HEK293 (cell line): ENCODE data around the gene IGDCC3.

Source experiments
- CTCF ChIA-PET: fragments of 350-600 bp; formaldehyde crosslinking; extraction: SDS; loops from one replicate; lab custom pipeline; 2021; ENCODE audit warnings: antibody characterized with exemption; lab: Yijun Ruan, JAX
- POLR2A ChIA-PET: fragments of 300-600 bp; formaldehyde crosslinking; extraction: SDS; loops from one replicate; lab custom pipeline; 2020; ENCODE audit warnings: antibody characterized with exemption, inconsistent platforms; lab: Yijun Ruan, JAX
- H3K27ac ChIP-seq: fragments of 200-500 bp; sonication (Bioruptor generic); 2 replicates; pipeline ENCODE4 v1.5.1; 2014; ENCODE audit warnings: low read depth, low read length, control low read depth, inconsistent platforms; ENCODE audit errors: extremely low read depth
- H3K36me3 ChIP-seq, 2 experiments: fragments of 200-500 bp in 1 of 2; sonication (Bioruptor generic) in 1 of 2; 1 replicate in 1 of 2; 2 replicates in 1 of 2; pipeline ENCODE4 v1.5.1; 2014 to 2017; ENCODE audit warnings: inconsistent platforms in 2 of 2, low read length in 2 of 2; ENCODE audit not compliant: control insufficient read depth in 2 of 2, insufficient read depth in 1 of 2
- H3K4me1 ChIP-seq: fragments of 200-500 bp; sonication (Bioruptor generic); 2 replicates; pipeline ENCODE4 v1.5.1; 2014; ENCODE audit warnings: mild to moderate bottlenecking, low read length, inconsistent platforms; ENCODE audit not compliant: control insufficient read depth, insufficient read depth
- H3K4me3 ChIP-seq: 2 replicates; pipeline ENCODE4 v1.5.1; 2011; ENCODE audit warnings: low read depth, mild to moderate bottlenecking, control low read depth, low read length, moderate library complexity
- H3K9me3 ChIP-seq: fragments of 200-500 bp; sonication (Bioruptor generic); 2 replicates; pipeline ENCODE4 v1.5.1; 2014; ENCODE audit warnings: low read depth, low read length, inconsistent platforms; ENCODE audit not compliant: control insufficient read depth, insufficient read depth
- ELK4 ChIP-seq: IDR thresholded peaks from 2 replicates; pipeline ENCODE4 v1.6.1; 2011; ENCODE audit warnings: mild to moderate bottlenecking, low read depth, low read length, borderline replicate concordance
- GLIS1 ChIP-seq: fragments of 450-650 bp; formaldehyde crosslinking; IDR thresholded peaks from 2 replicates; pipeline ENCODE4 v1.5.1; 2016; ENCODE audit warnings: missing biosample characterization, missing genetic modification characterization
- KLF8 ChIP-seq: fragments of 450-650 bp; formaldehyde crosslinking; IDR thresholded peaks from 2 replicates; pipeline ENCODE4 v1.5.1; 2016; ENCODE audit warnings: missing biosample characterization, missing genetic modification characterization
- YY1 ChIP-seq: fragments of 450-650 bp; formaldehyde crosslinking; IDR thresholded peaks from 2 replicates; pipeline ENCODE4 v1.5.1; 2018; ENCODE audit warnings: missing biosample characterization, missing genetic modification characterization
- ZBTB17 ChIP-seq: fragments of 450-650 bp; formaldehyde crosslinking; IDR thresholded peaks from 2 replicates; pipeline ENCODE4 v1.5.1; 2016; ENCODE audit warnings: missing biosample characterization, missing genetic modification characterization
- ZBTB49 ChIP-seq: fragments of 450-650 bp; formaldehyde crosslinking; IDR thresholded peaks from 2 replicates; pipeline ENCODE4 v1.5.1; 2016; ENCODE audit warnings: missing biosample characterization, missing genetic modification characterization, low read depth
- ZFP69B ChIP-seq: fragments of 450-650 bp; formaldehyde crosslinking; IDR thresholded peaks from 2 replicates; pipeline ENCODE4 v1.5.1; 2016; ENCODE audit warnings: missing biosample characterization, missing genetic modification characterization
- ZIC2 ChIP-seq: fragments of 450-650 bp; formaldehyde crosslinking; IDR thresholded peaks from 2 replicates; pipeline ENCODE4 v1.5.1; 2016; ENCODE audit warnings: missing biosample characterization, missing genetic modification characterization
- ZNF112 ChIP-seq: fragments of 450-650 bp; formaldehyde crosslinking; IDR thresholded peaks from 2 replicates; pipeline ENCODE4 v1.5.0; 2017; ENCODE audit warnings: missing biosample characterization, missing genetic modification characterization
- ZNF114 ChIP-seq: fragments of 450-650 bp; formaldehyde crosslinking; IDR thresholded peaks from 2 replicates; pipeline ENCODE4 v1.5.0; 2017; ENCODE audit warnings: missing biosample characterization, missing genetic modification characterization
- ZNF19 ChIP-seq: fragments of 450-650 bp; formaldehyde crosslinking; IDR thresholded peaks from 2 replicates; pipeline ENCODE4; 2016; ENCODE audit warnings: missing biosample characterization, missing genetic modification characterization, low read depth
- ZNF239 ChIP-seq: fragments of 450-650 bp; formaldehyde crosslinking; IDR thresholded peaks from 2 replicates; pipeline ENCODE4 v1.5.1; 2016; ENCODE audit warnings: missing biosample characterization, missing genetic modification characterization
- ZNF302 ChIP-seq: fragments of 450-650 bp; formaldehyde crosslinking; IDR thresholded peaks from 2 replicates; pipeline ENCODE4 v1.5.1; 2016; ENCODE audit warnings: missing biosample characterization, missing genetic modification characterization, low read depth
- ZNF311 ChIP-seq: fragments of 450-650 bp; formaldehyde crosslinking; IDR thresholded peaks from 2 replicates; pipeline ENCODE4 v1.5.1; 2017; ENCODE audit warnings: missing biosample characterization, missing genetic modification characterization, borderline replicate concordance
- ZNF426 ChIP-seq: fragments of 450-650 bp; formaldehyde crosslinking; IDR thresholded peaks from 2 replicates; pipeline ENCODE4 v1.5.1; 2017; ENCODE audit warnings: missing biosample characterization, missing genetic modification characterization, mild to moderate bottlenecking, inconsistent platforms, moderate library complexity
- ZNF488 ChIP-seq: fragments of 450-650 bp; formaldehyde crosslinking; IDR thresholded peaks from 2 replicates; pipeline ENCODE4 v1.5.1; 2016; ENCODE audit warnings: missing biosample characterization, missing genetic modification characterization
- ZNF514 ChIP-seq: fragments of 450-650 bp; formaldehyde crosslinking; IDR thresholded peaks from 2 replicates; pipeline ENCODE4 v1.5.1; 2016; ENCODE audit warnings: missing biosample characterization, missing genetic modification characterization
- ZNF596 ChIP-seq: fragments of 450-650 bp; IDR thresholded peaks from 2 replicates; pipeline ENCODE4 v1.5.0; 2018; ENCODE audit warnings: missing biosample characterization, mild to moderate bottlenecking, missing genetic modification characterization, moderate library complexity
- ZNF600 ChIP-seq: fragments of 450-650 bp; formaldehyde crosslinking; IDR thresholded peaks from 2 replicates; pipeline ENCODE4 v1.5.1; 2016; ENCODE audit warnings: missing biosample characterization, missing genetic modification characterization
- ZNF624 ChIP-seq: fragments of 450-650 bp; formaldehyde crosslinking; IDR thresholded peaks from 2 replicates; pipeline ENCODE4 v1.5.1; 2017; ENCODE audit warnings: missing biosample characterization, missing genetic modification characterization
- ZNF660 ChIP-seq: fragments of 450-650 bp; IDR thresholded peaks from 2 replicates; pipeline ENCODE4 v1.5.1; 2018; ENCODE audit warnings: missing biosample characterization, mild to moderate bottlenecking, missing genetic modification characterization
- ZNF664 ChIP-seq: fragments of 450-650 bp; formaldehyde crosslinking; IDR thresholded peaks from 2 replicates; pipeline ENCODE4 v1.5.1; 2016; ENCODE audit warnings: missing biosample characterization, missing genetic modification characterization
- ZNF692 ChIP-seq: fragments of 450-650 bp; formaldehyde crosslinking; IDR thresholded peaks from 2 replicates; pipeline ENCODE4 v1.5.1; 2016; ENCODE audit warnings: missing biosample characterization, missing genetic modification characterization
- ZNF747 ChIP-seq: fragments of 450-650 bp; formaldehyde crosslinking; IDR thresholded peaks from 2 replicates; pipeline ENCODE4 v1.5.1; 2016; ENCODE audit warnings: missing biosample characterization, missing genetic modification characterization
- ZNF843 ChIP-seq: fragments of 450-650 bp; formaldehyde crosslinking; IDR thresholded peaks from 2 replicates; pipeline ENCODE4 v1.5.1; 2016; ENCODE audit warnings: missing biosample characterization, missing genetic modification characterization
- TF ChIP-seq, protein P1 (sequence below): fragments of 450-650 bp; formaldehyde crosslinking; IDR thresholded peaks from 2 replicates; pipeline ENCODE4 v1.5.1; 2016; ENCODE audit warnings: missing biosample characterization, missing genetic modification characterization
- TF ChIP-seq, protein P2 (sequence below): fragments of 450-650 bp; formaldehyde crosslinking; IDR thresholded peaks from 2 replicates; pipeline ENCODE4 v1.5.1; 2017; ENCODE audit warnings: missing biosample characterization, mild to moderate bottlenecking, missing genetic modification characterization, moderate library complexity

Gene IGDCC3

DNA sequence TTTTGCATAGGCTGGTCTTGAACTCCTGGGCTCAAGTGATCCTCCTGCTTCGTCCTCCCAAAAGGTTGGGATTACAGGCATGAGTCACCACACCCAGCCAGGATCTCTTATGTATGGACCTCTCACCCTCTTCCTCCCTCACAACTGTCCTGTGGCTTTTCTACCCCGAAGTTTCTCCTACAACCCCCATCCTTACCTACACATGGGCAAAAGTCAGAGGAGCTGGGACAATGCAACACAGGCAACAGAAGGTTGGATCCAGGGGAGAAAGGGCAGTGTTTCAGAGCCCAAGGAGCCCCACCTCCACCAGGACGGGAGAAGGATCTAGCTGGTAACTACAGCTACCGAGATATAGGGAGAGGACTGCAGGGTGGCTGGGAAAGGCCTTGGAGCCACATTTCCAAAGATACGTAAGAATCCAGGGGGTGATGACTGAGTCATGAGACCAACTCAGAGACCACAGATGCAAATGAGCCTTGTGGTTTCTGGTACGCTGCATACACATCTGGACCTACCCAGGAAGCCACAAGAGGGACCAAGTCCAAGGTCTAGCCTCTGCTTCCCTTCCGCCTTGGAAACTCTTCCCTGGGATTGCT is 31.3 kb upstream of the IGDCC3 start:
- Histone ChIP-seq H3K9me3 (no peaks in the 10 kb centered on the region), H3K4me3 (no peak overlapping the region), H3K36me3 (no peaks in the 10 kb centered on the region), H3K27ac (no peak overlapping the region; the same call in 1 of the 2 replicates), H3K4me1 (peaks cover 9% of the 10 kb centered on the region)
- ChIA-PET POLR2A (interaction anchor here (1.4 kb wide), 1 partner anchor 12 kb away, joined by 4 read pairs; no protein-coding TSS in a partner anchor), CTCF (interaction anchor here (0.6 to 2.6 kb wide), 5 partner anchors 8 to 426 kb away, joined by 3 to 14 read pairs (median 4); no protein-coding TSS in a partner anchor)
- TF ChIP-seq ZNF19 (tag by site-specific recombination) (no peak), ZIC2 (tag by site-specific recombination) (0 out of 2 replicates have a peak, but pooled peaks have one; percentile 23), ELK4 (no peak), YY1 (tag by site-specific recombination) (no peak), GLIS1 (tag by site-specific recombination) (peak; percentile 98), ZNF660 (tag by site-specific recombination) (no peak), ZBTB49 (no peak), ZNF311 (0 out of 2 replicates have a peak, but pooled peaks have one; percentile 65)
- TF ChIP-seq, protein P1, sequence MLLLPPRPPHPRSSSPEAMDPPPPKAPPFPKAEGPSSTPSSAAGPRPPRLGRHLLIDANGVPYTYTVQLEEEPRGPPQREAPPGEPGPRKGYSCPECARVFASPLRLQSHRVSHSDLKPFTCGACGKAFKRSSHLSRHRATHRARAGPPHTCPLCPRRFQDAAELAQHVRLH (tag by site-specific recombination) = no peak

DNA sequence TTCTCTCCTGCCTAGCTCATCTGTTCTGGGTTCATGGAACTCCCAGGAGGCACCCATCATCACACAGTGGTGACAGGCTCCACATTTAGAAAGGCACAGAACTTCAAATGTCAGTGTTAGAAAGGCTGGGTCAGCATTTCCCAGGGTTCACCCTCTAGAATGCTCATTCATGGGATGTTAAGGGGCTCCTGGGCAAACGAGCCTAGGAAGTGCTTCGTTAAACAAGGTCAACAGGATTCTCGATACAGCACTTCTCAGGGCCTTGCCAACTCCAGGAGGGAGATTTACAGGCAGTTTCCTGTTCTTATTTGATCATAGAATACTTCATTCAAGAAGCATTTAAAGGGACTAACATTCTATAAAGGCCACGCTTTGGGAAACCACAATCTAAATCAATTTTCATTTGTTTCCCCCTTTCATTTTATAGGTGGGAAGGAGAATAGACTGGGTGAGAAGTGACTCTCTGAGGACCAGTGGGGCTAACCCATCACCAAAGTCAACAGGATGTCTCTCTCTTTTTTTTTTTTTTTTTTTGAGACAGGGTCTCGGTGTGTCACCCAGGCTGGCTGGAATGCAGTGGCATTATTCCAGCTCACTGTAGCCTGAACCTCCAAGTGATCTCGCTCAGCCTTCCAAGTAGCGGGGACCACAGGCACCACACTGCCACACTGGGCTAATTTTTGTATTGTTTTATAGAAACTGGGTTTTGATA is 30.7 kb upstream of the IGDCC3 start:
- H3K27ac ChIP-seq = no peak overlapping the region; the same call in 1 of the 2 replicates
- no peak overlapping the region for H3K4me3 ChIP-seq
- no peaks in the 10 kb centered on the region for H3K36me3 ChIP-seq
- CTCF ChIA-PET = interaction anchor here (0.9 to 2.6 kb wide), 2 partner anchors 8 to 13 kb away, joined by 4 to 14 read pairs; no protein-coding TSS in a partner anchor
- no peaks in the 10 kb centered on the region for H3K9me3 ChIP-seq
- peaks cover 9% of the 10 kb centered on the region for H3K4me1 ChIP-seq
- POLR2A ChIA-PET = interaction anchor here (1.4 kb wide), 1 partner anchor 13 kb away, joined by 4 read pairs; no protein-coding TSS in a partner anchor
- TF ChIP-seq ZNF692 = 0 out of 2 replicates have a peak, but pooled peaks have one; percentile 43
- TF ChIP-seq ZNF843 (tag by site-specific recombination) = no peak
- no peak for TF ChIP-seq ZNF600 (tag by site-specific recombination)
- no peak for TF ChIP-seq ZNF112 (tag by site-specific recombination)
- TF ChIP-seq ZNF114 = no peak
- no peak for TF ChIP-seq ZNF426 (tag by site-specific recombination)
- no peak for TF ChIP-seq KLF8 (tag by site-specific recombination)
- no peak for TF ChIP-seq ZNF514 (tag by site-specific recombination)
- 0 out of 2 replicates have a peak, but pooled peaks have one; percentile 17 for TF ChIP-seq ZFP69B (tag by site-specific recombination)
- TF ChIP-seq ZNF488 (tag by site-specific recombination) = no peak
- TF ChIP-seq ZNF664 (tag by site-specific recombination) = no peak
- peak; percentile 56; the same call in 1 of the 2 replicates for TF ChIP-seq ZNF239 (tag by site-specific recombination)
- TF ChIP-seq ZNF747 (tag by site-specific recombination) = no peak
- no peak for TF ChIP-seq ZBTB17 (tag by site-specific recombination)
- no peak for TF ChIP-seq ZNF302
- TF ChIP-seq ZNF624 = no peak
- TF ChIP-seq, protein P2, sequence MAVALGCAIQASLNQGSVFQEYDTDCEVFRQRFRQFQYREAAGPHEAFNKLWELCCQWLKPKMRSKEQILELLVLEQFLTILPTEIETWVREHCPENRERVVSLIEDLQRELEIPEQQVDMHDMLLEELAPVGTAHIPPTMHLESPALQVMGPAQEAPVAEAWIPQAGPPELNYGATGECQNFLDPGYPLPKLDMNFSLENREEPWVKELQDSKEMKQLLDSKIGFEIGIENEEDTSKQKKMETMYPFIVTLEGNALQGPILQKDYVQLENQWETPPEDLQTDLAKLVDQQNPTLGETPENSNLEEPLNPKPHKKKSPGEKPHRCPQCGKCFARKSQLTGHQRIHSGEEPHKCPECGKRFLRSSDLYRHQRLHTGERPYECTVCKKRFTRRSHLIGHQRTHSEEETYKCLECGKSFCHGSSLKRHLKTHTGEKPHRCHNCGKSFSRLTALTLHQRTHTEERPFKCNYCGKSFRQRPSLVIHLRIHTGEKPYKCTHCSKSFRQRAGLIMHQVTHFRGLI = no peak
- no peak for TF ChIP-seq ZNF596 (tag by site-specific recombination)
